Measurements from ENCODE around the gene C1D.

DNA sequence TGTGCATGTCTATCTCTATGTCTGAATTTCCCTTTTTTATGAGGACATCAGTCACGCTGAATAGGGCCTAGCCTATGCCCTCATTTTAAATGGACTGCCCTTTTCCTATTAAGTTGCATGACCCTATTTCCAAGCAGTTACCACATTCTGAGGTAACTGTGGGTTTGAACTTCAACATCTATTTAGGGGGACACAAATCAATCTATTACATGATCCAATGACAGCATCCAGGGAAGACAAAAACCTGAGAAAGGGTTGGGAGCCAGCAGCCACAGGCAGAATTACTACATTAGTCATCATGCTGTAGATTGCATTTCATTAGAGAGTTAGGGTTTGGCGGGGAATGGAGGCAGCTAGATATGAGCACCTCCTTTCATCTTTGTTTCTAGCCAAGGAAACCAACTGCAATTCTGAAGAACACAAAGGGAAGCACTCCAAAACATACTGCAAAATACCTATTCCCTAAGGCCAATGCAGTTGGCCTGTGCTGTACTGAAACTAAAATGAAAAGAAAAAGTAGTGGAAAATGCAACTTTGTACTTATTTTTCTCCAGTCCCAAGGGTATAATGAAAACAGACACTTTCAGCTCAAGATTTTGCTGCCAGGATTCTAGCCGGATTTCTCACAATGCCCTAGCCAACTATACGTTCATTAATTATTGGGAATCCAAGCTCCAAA, 40.4 kb upstream of the C1D start:
- TF ChIP-seq, protein P1, sequence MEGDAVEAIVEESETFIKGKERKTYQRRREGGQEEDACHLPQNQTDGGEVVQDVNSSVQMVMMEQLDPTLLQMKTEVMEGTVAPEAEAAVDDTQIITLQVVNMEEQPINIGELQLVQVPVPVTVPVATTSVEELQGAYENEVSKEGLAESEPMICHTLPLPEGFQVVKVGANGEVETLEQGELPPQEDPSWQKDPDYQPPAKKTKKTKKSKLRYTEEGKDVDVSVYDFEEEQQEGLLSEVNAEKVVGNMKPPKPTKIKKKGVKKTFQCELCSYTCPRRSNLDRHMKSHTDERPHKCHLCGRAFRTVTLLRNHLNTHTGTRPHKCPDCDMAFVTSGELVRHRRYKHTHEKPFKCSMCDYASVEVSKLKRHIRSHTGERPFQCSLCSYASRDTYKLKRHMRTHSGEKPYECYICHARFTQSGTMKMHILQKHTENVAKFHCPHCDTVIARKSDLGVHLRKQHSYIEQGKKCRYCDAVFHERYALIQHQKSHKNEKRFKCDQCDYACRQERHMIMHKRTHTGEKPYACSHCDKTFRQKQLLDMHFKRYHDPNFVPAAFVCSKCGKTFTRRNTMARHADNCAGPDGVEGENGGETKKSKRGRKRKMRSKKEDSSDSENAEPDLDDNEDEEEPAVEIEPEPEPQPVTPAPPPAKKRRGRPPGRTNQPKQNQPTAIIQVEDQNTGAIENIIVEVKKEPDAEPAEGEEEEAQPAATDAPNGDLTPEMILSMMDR (conservative IDR thresholded peaks at IDR 0.05 in 1 of 2, IDR thresholded peaks at IDR 0.05 in 1 of 2; ENCODE audit: low read depth in 1 of 2, low read length in 2 of 2) = no peak
- no peak for TF ChIP-seq EZH2 (IDR thresholded peaks at IDR 0.05; ENCODE audit: low read length, missing control alignments)

Data from fibroblast of lung (primary cell).